EH (cell line): ENCODE results near the gene CTNNA2.

ENCODE experiments used
- DNase-seq: peaks from one replicate; pipeline ENCODE4 v3.0.0-alpha.2; 2015; ENCODE audit warnings: low read depth

CTNNA2 gene

GRCh38 chr2:79855264-79856006 is 342.6 kb downstream of the CTNNA2 start:
- DNase-seq = peak; percentile 13

- DNase-seq = no peak
Observed at GRCh38 chr2:79857888-79858287, 345.0 kb downstream of the CTNNA2 start.

- peak; percentile 31 for DNase-seq
Observed at GRCh38 chr2:79860228-79861058, 347.6 kb downstream of the CTNNA2 start.

GRCh38 chr2:79861059-79861374 is 348.2 kb downstream of the CTNNA2 start:
- no peak for DNase-seq

- DNase-seq = no peak
Observed at GRCh38 chr2:79862756-79863155, 349.9 kb downstream of the CTNNA2 start.

GRCh38 chr2:79872656-79873055 is 359.8 kb downstream of the CTNNA2 start:
- no peak for DNase-seq

GRCh38 chr2:79874015-79874414 is 361.2 kb downstream of the CTNNA2 start:
- no peak for DNase-seq

GRCh38 chr2:79876430-79876829 is 363.6 kb downstream of the CTNNA2 start:
- peak; percentile 27 for DNase-seq

- no peak for DNase-seq
Observed at GRCh38 chr2:79882548-79882947, 369.7 kb downstream of the CTNNA2 start.

- peak; percentile 66 for DNase-seq
Observed at GRCh38 chr2:79887747-79888374, 375.0 kb downstream of the CTNNA2 start.

- no peak for DNase-seq
Observed at GRCh38 chr2:79892123-79892522, 379.3 kb downstream of the CTNNA2 start.

- DNase-seq = no peak
Observed at GRCh38 chr2:79899196-79899595, 386.3 kb downstream of the CTNNA2 start.

- no peak for DNase-seq
Observed at GRCh38 chr2:79901161-79901560, 388.3 kb downstream of the CTNNA2 start.

GRCh38 chr2:79903222-79904000 is 390.6 kb downstream of the CTNNA2 start:
- DNase-seq = peak; percentile 6

- DNase-seq = no peak
Observed at GRCh38 chr2:79906139-79906890, 393.5 kb downstream of the CTNNA2 start.

GRCh38 chr2:79909521-79909920 is 396.7 kb downstream of the CTNNA2 start:
- no peak for DNase-seq

GRCh38 chr2:79910643-79911042 is 397.8 kb downstream of the CTNNA2 start:
- DNase-seq = peak; percentile 0

GRCh38 chr2:79915455-79915854 is 402.6 kb downstream of the CTNNA2 start:
- DNase-seq = no peak

GRCh38 chr2:79916285-79916684 is 403.4 kb downstream of the CTNNA2 start:
- DNase-seq = no peak

GRCh38 chr2:79920512-79921076 is 407.7 kb downstream of the CTNNA2 start:
- DNase-seq = no peak

GRCh38 chr2:79929624-79930023 is 416.8 kb downstream of the CTNNA2 start:
- no peak for DNase-seq
